ENCODE measurements around the gene TMEM167B.

- TF ChIP-seq POLR2AphosphoS5 (IDR thresholded peaks at IDR 0.05; ENCODE audit: low read depth, low read length) (no peak), POLR2A (IDR thresholded peaks at IDR 0.05; ENCODE audit: low read depth, low read length) (no peak), TAF1 (IDR thresholded peaks at IDR 0.05; ENCODE audit: borderline replicate concordance, low read depth, low read length) (no peak)
Observed at GRCh38 chr1:109137958-109138357, 47.4 kb downstream of the TMEM167B start.
